ENCODE data around the gene SEMA4C. TPM values are rescaled to one million over a fixed set of nuclear protein-coding genes. Genes with fewer than 3 reads are reported as not detected.

The SEMA4C gene
- total RNA-seq, 2 donors from 2014 or later = 82.5 to 92.1 TPM

DNA sequence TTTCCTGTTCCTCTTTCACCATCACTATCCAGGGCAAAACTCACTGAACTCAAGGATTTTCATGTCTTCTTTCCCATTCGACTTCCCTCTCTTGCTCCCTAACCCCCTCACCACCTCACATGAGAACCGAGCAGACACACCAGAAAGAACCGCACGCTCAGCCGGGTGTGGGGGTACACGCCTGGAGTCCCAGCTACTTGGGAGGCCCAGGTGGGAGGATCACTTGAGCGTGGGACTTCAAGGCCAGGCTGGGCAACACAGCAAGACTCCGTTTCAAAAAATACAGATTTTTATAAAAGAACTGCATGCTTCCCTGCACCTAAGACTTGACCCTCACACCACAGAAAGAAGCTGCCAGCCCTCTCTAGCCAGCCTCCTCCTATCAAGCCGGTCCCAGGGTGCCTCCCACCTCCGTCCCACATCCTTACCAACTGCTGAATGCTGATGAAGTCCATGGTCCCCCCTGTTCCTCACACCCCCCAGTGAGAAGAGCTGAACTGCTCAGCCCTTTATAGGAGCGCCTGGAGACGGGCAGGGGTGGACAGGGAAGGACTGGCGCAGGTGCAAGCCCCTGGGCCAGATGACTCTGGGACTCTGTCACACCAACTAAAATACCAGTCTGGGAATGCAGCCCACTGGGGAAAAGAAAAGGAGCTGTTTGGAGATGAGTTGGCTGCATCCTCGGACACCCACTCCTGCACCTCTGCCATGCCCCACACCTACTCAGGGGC is 26.2 kb downstream of the SEMA4C start, which contains the start of gene ANKRD23:
Gene ANKRD23 (minus strand): TSS at position 484 of the 731 bp plus-strand sequence. CDS start 29 bp downstream, at position 455.
- no peaks in the 10 kb centered on the region for H3K9me3 Mint-ChIP-seq
- H3K27me3 Mint-ChIP-seq (ENCODE audit: insufficient read depth) = no peaks in the 10 kb centered on the region
- Histone ChIP-seq H3K4me3 (ENCODE audit: low read length) (no peak within 1 kb of the TSS), H3K9me3 (ENCODE audit: control insufficient read depth, low read length) (no peaks in the 10 kb centered on the region), H3K27ac (ENCODE audit: low read depth, low read length) (no peak within 1 kb of the TSS), H3K4me1 (ENCODE audit: control insufficient read depth, insufficient read depth, low read length) (no peaks in the 10 kb centered on the region), H3K9ac (ENCODE audit: extremely low read depth, low read length, poor library complexity, severe bottlenecking) (no peak within 1 kb of the TSS), H3K36me3 (ENCODE audit: control insufficient read depth, insufficient read depth, low read length) (peaks cover 12% of the 10 kb centered on the region), H3K27me3 (ENCODE audit: control insufficient read depth, insufficient read depth, low read length, poor library complexity, severe bottlenecking) (no peaks in the 10 kb centered on the region)
- H3K36me3 Mint-ChIP-seq (ENCODE audit: low read depth) = peaks cover 16% of the 10 kb centered on the region
- 93 to 100% methylated on average over 7 to 14 of the region's 14 CpGs for WGBS, 2 experiments (ENCODE audit: insufficient coverage in 1 of 2, insufficient read length in 1 of 2)
- peaks cover 2% of the 10 kb centered on the region for H3K4me1 Mint-ChIP-seq
- H3K27ac Mint-ChIP-seq = no peak within 1 kb of the TSS
- DNase-seq = no peak
- no peak for TF ChIP-seq CTCF (conservative IDR thresholded peaks at IDR 0.05)
- H3K4me3 Mint-ChIP-seq = no peak within 1 kb of the TSS

DNA sequence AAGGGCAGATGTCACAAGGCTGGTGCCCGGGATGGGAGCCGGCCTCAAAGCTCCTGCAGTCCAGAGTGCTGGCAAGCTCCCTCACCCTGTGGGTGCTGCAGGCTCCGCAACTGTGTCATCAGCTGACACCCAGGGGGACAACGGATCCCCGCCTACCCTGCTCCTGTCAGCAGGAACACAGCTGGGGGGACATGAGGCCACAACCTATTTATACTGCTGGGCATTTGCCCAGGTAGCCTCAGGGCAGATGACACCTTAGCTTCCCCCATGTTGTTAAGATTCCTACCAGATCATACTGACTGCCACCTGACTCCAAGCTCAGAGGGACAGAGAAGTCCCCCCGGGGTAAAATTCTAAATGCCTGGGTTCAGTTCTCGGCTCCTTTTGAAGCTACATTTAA is 27.3 kb downstream of the SEMA4C start:
- H3K4me1 Mint-ChIP-seq = peaks cover 2% of the 10 kb centered on the region
- H3K27me3 Mint-ChIP-seq (ENCODE audit: insufficient read depth) = no peaks in the 10 kb centered on the region
- no peak overlapping the region for H3K9ac ChIP-seq (ENCODE audit: extremely low read depth, low read length, poor library complexity, severe bottlenecking)
- H3K36me3 ChIP-seq (ENCODE audit: control insufficient read depth, insufficient read depth, low read length) = peaks cover 7% of the 10 kb centered on the region
- no peak overlapping the region for H3K4me3 Mint-ChIP-seq
- H3K9me3 ChIP-seq (ENCODE audit: control insufficient read depth, low read length) = no peaks in the 10 kb centered on the region
- H3K9me3 Mint-ChIP-seq = no peaks in the 10 kb centered on the region
- WGBS, 2 experiments (ENCODE audit: insufficient coverage in 1 of 2, insufficient read length in 1 of 2) = 93 to 100% methylated on average over 5 to 7 of the region's 7 CpGs
- peaks cover 11% of the 10 kb centered on the region for H3K36me3 Mint-ChIP-seq (ENCODE audit: low read depth)
- no peaks in the 10 kb centered on the region for H3K27me3 ChIP-seq (ENCODE audit: control insufficient read depth, insufficient read depth, low read length, poor library complexity, severe bottlenecking)
- no peak overlapping the region for H3K27ac ChIP-seq (ENCODE audit: low read depth, low read length)
- no peak for DNase-seq
- no peak for TF ChIP-seq CTCF (conservative IDR thresholded peaks at IDR 0.05)
- H3K27ac Mint-ChIP-seq = no peak overlapping the region
- H3K4me1 ChIP-seq (ENCODE audit: control insufficient read depth, insufficient read depth, low read length) = no peaks in the 10 kb centered on the region
- no peak overlapping the region for H3K4me3 ChIP-seq (ENCODE audit: low read length)

DNA sequence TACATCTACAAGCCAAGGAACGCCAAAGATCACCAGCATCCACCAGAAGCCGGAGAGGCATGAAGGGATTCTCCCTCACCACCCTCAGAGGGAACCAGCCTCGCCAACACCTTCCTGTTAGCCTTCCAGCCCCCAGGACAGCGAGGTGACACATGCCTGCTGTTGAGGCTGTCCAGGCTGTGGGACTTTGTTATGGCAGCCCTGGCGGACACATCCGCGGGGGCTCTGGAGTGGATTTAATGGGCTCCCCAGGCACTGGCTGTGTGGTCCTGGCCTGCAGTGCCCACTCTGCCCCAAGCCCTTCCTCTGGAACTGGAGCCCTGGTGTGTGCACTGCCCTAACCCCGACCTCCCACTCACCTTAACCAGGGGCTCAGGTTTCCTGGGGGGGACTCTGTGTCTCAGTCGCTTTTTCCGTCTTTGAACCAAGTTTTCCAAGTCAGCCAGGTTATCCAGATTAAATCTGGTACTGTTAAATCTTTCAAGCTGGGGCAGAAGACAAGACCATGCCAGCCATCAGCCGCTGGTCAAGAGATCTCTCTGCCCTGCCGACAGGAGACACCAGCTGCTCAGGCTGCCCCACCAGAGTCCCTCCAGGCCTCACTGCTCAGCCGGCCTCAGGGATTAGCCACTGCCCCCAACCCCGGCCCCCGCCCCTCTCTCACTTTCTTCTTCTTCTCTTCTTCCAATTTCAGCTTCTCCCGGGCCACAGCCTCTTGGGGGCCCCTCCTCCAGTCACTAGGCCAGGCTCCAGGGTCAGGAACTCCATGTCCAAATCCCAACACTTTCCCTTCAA is 28.0 kb downstream of the SEMA4C start:
- no peak for TF ChIP-seq CTCF (conservative IDR thresholded peaks at IDR 0.05)
- H3K9me3 Mint-ChIP-seq = no peaks in the 10 kb centered on the region
- H3K36me3 Mint-ChIP-seq (ENCODE audit: low read depth) = peaks cover 10% of the 10 kb centered on the region
- Histone ChIP-seq H3K27ac (ENCODE audit: low read depth, low read length) (no peak overlapping the region), H3K4me1 (ENCODE audit: control insufficient read depth, insufficient read depth, low read length) (no peaks in the 10 kb centered on the region), H3K9ac (ENCODE audit: extremely low read depth, low read length, poor library complexity, severe bottlenecking) (no peak overlapping the region), H3K9me3 (ENCODE audit: control insufficient read depth, low read length) (no peaks in the 10 kb centered on the region), H3K36me3 (ENCODE audit: control insufficient read depth, insufficient read depth, low read length) (peaks cover 1% of the 10 kb centered on the region), H3K27me3 (ENCODE audit: control insufficient read depth, insufficient read depth, low read length, poor library complexity, severe bottlenecking) (no peaks in the 10 kb centered on the region), H3K4me3 (ENCODE audit: low read length) (no peak overlapping the region)
- H3K4me1 Mint-ChIP-seq = peaks cover 2% of the 10 kb centered on the region
- 90 to 97% methylated on average over 6 to 16 of the region's 16 CpGs for WGBS, 2 experiments (ENCODE audit: insufficient coverage in 1 of 2, insufficient read length in 1 of 2)
- H3K4me3 Mint-ChIP-seq = no peak overlapping the region
- H3K27ac Mint-ChIP-seq = no peak overlapping the region
- H3K27me3 Mint-ChIP-seq (ENCODE audit: insufficient read depth) = no peaks in the 10 kb centered on the region
- no peak for DNase-seq
